HL-60 (cell line): ENCODE results near the gene DHRS3.

ENCODE experiments used
- DNase-seq, 2 experiments: peaks; one replicate each; pipeline ENCODE4 v3.0.0-alpha.2; 2010 to 2020; ENCODE audit warnings: low read depth in 1 of 2, low spot score in 1 of 2
- H3K27ac ChIP-seq: fragments of 250-450 bp; sonication (Bioruptor Pico); replicated peaks from 2 replicates; pipeline ENCODE4 v1.5.1; 2020; ENCODE audit warnings: mild to moderate bottlenecking, moderate library complexity
- H3K27me3 ChIP-seq: fragments of 250-450 bp; sonication (Bioruptor Pico); 2 replicates; pipeline ENCODE4 v1.5.1; 2021; ENCODE audit warnings: mild to moderate bottlenecking, moderate library complexity; ENCODE audit not compliant: insufficient read depth, poor library complexity, severe bottlenecking
- H3K4me3 ChIP-seq: replicated peaks from 2 replicates; pipeline ENCODE4 v1.5.1; 2011; ENCODE audit warnings: mild to moderate bottlenecking, control low read depth, low read length; ENCODE audit not compliant: insufficient read depth
- GABPA ChIP-seq: IDR thresholded peaks from 2 replicates; pipeline ENCODE4 v1.6.1; 2012; ENCODE audit warnings: low read depth
- POLR2AphosphoS5 ChIP-seq: IDR thresholded peaks from 2 replicates; pipeline ENCODE4 v1.6.1; 2012; ENCODE audit warnings: low read depth
- SPI1 ChIP-seq: IDR thresholded peaks from 2 replicates; pipeline ENCODE4 v1.6.1; 2012; ENCODE audit warnings: low read depth, mild to moderate bottlenecking, borderline replicate concordance
- TF ChIP-seq, protein P1 (sequence below): IDR thresholded peaks from one replicate; pipeline ENCODE4 v1.5.1; 2011; ENCODE audit warnings: low read length, control low read depth, inconsistent platforms; ENCODE audit not compliant: insufficient read depth
- TF ChIP-seq, protein P2 (sequence below): IDR thresholded peaks from 2 replicates; pipeline ENCODE4 v1.6.1; 2012; ENCODE audit warnings: low read depth; ENCODE audit not compliant: insufficient replicate concordance

DHRS3 gene

DNA sequence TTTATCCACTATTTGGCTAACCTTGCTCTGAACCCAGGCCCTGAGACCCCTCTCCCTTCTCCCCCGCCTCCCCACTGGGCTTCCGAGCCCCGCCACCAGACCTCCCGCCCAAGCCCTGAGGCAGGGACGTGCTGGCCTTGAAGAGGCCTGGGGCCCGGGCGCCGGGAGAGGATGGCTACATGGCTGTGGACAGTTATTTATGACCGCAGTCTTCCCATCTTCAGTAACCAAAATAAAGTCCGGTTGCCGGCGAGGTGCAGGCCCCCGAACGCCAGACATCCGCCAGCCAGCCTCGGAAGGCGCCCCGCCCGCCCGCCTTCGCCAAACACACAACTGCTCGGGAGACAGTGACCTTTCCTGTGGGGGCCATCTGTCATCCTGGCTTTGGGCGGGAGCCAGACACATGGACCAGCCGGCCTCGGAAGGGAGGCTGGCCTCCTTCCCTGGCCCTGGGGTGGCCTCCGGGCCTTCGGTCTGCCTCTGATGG is 69.0 kb downstream of the DHRS3 start:
- H3K27me3 ChIP-seq, result no peaks in the 10 kb centered on the region
- no peak overlapping the region for H3K4me3 ChIP-seq
- TF ChIP-seq GABPA (no peak), POLR2AphosphoS5 (no peak), SPI1 (no peak)
- TF ChIP-seq, protein P1, sequence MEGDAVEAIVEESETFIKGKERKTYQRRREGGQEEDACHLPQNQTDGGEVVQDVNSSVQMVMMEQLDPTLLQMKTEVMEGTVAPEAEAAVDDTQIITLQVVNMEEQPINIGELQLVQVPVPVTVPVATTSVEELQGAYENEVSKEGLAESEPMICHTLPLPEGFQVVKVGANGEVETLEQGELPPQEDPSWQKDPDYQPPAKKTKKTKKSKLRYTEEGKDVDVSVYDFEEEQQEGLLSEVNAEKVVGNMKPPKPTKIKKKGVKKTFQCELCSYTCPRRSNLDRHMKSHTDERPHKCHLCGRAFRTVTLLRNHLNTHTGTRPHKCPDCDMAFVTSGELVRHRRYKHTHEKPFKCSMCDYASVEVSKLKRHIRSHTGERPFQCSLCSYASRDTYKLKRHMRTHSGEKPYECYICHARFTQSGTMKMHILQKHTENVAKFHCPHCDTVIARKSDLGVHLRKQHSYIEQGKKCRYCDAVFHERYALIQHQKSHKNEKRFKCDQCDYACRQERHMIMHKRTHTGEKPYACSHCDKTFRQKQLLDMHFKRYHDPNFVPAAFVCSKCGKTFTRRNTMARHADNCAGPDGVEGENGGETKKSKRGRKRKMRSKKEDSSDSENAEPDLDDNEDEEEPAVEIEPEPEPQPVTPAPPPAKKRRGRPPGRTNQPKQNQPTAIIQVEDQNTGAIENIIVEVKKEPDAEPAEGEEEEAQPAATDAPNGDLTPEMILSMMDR, result no peak
- TF ChIP-seq, protein P2, sequence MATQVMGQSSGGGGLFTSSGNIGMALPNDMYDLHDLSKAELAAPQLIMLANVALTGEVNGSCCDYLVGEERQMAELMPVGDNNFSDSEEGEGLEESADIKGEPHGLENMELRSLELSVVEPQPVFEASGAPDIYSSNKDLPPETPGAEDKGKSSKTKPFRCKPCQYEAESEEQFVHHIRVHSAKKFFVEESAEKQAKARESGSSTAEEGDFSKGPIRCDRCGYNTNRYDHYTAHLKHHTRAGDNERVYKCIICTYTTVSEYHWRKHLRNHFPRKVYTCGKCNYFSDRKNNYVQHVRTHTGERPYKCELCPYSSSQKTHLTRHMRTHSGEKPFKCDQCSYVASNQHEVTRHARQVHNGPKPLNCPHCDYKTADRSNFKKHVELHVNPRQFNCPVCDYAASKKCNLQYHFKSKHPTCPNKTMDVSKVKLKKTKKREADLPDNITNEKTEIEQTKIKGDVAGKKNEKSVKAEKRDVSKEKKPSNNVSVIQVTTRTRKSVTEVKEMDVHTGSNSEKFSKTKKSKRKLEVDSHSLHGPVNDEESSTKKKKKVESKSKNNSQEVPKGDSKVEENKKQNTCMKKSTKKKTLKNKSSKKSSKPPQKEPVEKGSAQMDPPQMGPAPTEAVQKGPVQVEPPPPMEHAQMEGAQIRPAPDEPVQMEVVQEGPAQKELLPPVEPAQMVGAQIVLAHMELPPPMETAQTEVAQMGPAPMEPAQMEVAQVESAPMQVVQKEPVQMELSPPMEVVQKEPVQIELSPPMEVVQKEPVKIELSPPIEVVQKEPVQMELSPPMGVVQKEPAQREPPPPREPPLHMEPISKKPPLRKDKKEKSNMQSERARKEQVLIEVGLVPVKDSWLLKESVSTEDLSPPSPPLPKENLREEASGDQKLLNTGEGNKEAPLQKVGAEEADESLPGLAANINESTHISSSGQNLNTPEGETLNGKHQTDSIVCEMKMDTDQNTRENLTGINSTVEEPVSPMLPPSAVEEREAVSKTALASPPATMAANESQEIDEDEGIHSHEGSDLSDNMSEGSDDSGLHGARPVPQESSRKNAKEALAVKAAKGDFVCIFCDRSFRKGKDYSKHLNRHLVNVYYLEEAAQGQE, result no peak
- DNase-seq, result no peak
- H3K27ac ChIP-seq, result no peak overlapping the region

DNA sequence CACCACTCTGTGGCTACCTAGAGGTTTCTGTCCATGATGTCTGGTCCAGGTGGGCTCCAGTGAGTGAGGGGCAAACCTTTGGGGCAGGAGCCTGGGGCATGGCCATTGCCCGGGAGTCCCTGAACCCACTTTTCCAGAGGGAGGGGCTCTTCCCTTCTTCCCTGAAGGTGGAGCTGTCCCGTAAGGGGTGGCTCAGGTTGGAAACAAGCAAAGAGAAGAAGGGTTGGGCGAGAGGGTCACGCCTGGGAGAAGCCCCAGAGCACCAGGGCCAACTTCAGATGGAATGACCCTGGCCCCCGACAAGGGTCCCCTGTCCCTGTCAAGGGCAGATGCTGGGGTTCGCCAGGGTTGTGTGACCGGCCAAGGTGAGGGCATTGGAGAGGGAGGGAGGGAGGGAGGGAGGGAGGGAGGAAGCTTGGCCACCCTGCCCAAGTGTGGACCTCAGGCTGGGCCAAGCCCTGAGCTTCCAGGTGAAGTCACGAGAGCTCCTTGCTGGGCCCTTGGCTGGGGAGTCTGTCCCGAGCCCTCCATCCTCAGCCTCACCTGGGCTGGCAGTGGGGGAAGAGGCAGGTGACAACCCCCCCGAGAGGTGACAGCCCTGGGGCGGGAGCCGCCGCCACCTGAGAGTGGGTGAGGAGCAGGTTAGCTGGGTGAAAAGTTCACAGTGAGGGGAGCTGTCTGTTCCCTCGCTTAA is 69.6 kb downstream of the DHRS3 start:
- TF ChIP-seq GABPA (no peak), SPI1 (no peak), POLR2AphosphoS5 (no peak)
- TF ChIP-seq, protein P1, result no peak
- TF ChIP-seq, protein P2, result no peak

DNA sequence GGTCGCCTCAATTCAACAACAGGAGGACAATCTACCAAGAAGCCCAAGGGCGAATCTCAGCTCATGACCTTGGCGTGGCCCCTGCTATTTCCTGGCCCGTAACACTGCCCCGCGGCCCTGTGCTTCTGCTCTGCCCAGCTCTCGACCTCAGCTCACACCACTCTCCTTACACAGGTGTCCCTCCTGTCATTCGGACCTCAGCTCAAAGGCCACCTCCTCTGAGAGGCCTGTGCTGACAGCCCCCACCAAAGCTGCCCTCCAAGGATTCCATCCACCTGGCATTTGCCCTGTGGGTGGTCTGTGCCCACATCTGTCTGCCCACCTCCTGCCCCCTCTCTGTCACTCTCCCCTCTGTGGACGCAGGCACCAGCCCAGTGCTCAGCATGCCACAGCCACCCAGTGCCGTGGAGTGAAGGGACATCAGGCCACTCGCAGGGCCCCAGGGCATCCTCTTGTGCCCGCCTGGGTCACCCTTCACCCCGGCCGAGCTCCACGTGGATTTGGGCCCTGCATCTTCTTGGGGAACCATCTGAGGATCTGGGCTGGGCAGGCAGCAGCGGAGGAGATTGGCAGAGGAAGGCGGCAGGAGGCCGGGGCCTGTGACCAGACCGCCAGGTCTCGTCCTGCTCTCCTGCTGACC is 70.3 kb downstream of the DHRS3 start:
- TF ChIP-seq SPI1 (no peak), POLR2AphosphoS5 (no peak), GABPA (no peak)
- TF ChIP-seq, protein P1, result no peak
- TF ChIP-seq, protein P2, result no peak
- H3K4me3 ChIP-seq, result no peak overlapping the region
- H3K27ac ChIP-seq, result no peak overlapping the region
- no peaks in the 10 kb centered on the region for H3K27me3 ChIP-seq
- no peak for DNase-seq

More for the DNA sequence above, 69.6 kb downstream of the DHRS3 start:
- H3K27me3 ChIP-seq, result no peaks in the 10 kb centered on the region
- no peak overlapping the region for H3K27ac ChIP-seq
- no peak overlapping the region for H3K4me3 ChIP-seq
- DNase-seq, result no peak
